Kidney (tissue), 14 donors: ENCODE measurements around the gene CIAO2B. TPM values are rescaled to one million over a fixed set of nuclear protein-coding genes. Genes with fewer than 3 reads are reported as not detected.
A peak's percentile ranks its signal among the peaks of the same experiment; 100 is the strongest.

Source experiments
- DNase-seq, 5 donors: peaks; one replicate each; pipeline ENCODE4 v3.0.0-alpha.2; 2013 to 2020
- FAIRE-seq: peaks from 2 replicates; lab custom pipeline; 2012; peaks lifted over from hg19 to GRCh38; lab: Jason Lieb, UNC
- H3K27ac ChIP-seq, 2 donors: one replicate each; pipeline ENCODE4 v1.7.0; 2013; ENCODE audit warnings: low read depth in 2 of 2, low read length in 2 of 2, inconsistent platforms in 1 of 2
- H3K27me3 ChIP-seq: one replicate; pipeline ENCODE4 v1.7.1; 2013; ENCODE audit warnings: low read length, inconsistent platforms; ENCODE audit not compliant: control insufficient read depth, insufficient read depth
- H3K36me3 ChIP-seq, 3 donors: one replicate each; pipeline versions ENCODE4 v1.7.0 to v1.7.1; 2013; ENCODE audit warnings: low read length in 3 of 3, control low read depth in 1 of 3, inconsistent platforms in 1 of 3; ENCODE audit not compliant: insufficient read depth in 3 of 3, control insufficient read depth in 2 of 3
- H3K4me1 ChIP-seq, 3 donors: one replicate each; pipeline versions ENCODE4 v1.7.0 to v1.7.1; 2013; ENCODE audit warnings: low read length in 3 of 3, inconsistent platforms in 1 of 3, low read depth in 1 of 3; ENCODE audit not compliant: control insufficient read depth in 2 of 3, insufficient read depth in 2 of 3
- H3K4me3 ChIP-seq, 3 donors: one replicate each; pipeline versions ENCODE4 v1.7.0 to v1.8.1; 2013; ENCODE audit warnings: low read length in 3 of 3, control low read depth in 1 of 3, inconsistent platforms in 1 of 3
- H3K9ac ChIP-seq, 3 donors: one replicate each; pipeline versions ENCODE4 v1.7.0 to v1.7.1; 2013; ENCODE audit warnings: low read length in 3 of 3, control low read depth in 1 of 3, inconsistent platforms in 1 of 3
- H3K9me3 ChIP-seq, 3 donors: one replicate each; pipeline versions ENCODE4 v1.7.0 to v1.7.1; 2013; ENCODE audit warnings: low read length in 3 of 3, control low read depth in 1 of 3, inconsistent platforms in 1 of 3; ENCODE audit not compliant: control insufficient read depth in 2 of 3, insufficient read depth in 1 of 3
- CTCF ChIP-seq: IDR thresholded peaks from 3 replicates; pipeline ENCODE4 v1.5.1; 2012; ENCODE audit warnings: mild to moderate bottlenecking, moderate library complexity, borderline replicate concordance; ENCODE audit not compliant: insufficient read depth; ENCODE audit errors: extremely low read depth
- intact Hi-C: fragments of 100-400 bp; cut with DNase I; formaldehyde crosslinking; loops from one replicate; pipeline ENCODE4 v1.11.1; 2022
- polyA plus RNA-seq: library from polyadenylated mRNA; stranded (reverse); fragments of 350-450 nt; fragmentation: Illumina TruSeq; extraction: RNeasy Lipid Tissue Mini Kit (QIAGEN cat#74804); gene quantifications from one replicate; pipeline ENCODE4 v1.2.3, GENCODE V29; 2014; ENCODE audit warnings: low read depth, low replicate concordance; ENCODE audit not compliant: insufficient read depth
- total RNA-seq: library from RNA; stranded (reverse); fragmentation: NEBNext Ultra II Directional; extraction: Animal tissue kit (Norgen Biotek cat#: 25700); gene quantifications from one replicate; pipeline ENCODE4 v1.2.1, GENCODE V29; 2021
- donor health status: control.
- donor health status: control.
- donor health status: control.
- donor health status: control.
- donor health status: control.
- donor health status: DM: yes; HTN: yes; CAD: no.
- donor health status: Normal renal cell carcinoma (clear cell type).

Gene CIAO2B
- total and polyA plus RNA-seq, 2 donors from 2014 or later, result 71.2 to 284 TPM

- FAIRE-seq (no peak), DNase-seq (no peak)
- H3K4me1 ChIP-seq, result peaks cover 0 to 5% (median 4%) of the 10 kb centered on the region in 3 donors
- no peaks in the 10 kb centered on the region for H3K27me3 ChIP-seq
- no peak for TF ChIP-seq CTCF
- no peaks in the 10 kb centered on the region for H3K36me3 ChIP-seq
- intact Hi-C loops, result no loop called here
- H3K9me3 ChIP-seq, result no peaks in the 10 kb centered on the region
- no peak overlapping the region for H3K9ac ChIP-seq
- no peak overlapping the region for H3K27ac ChIP-seq
- H3K4me3 ChIP-seq, result no peak overlapping the region
Observed at GRCh38 chr16:66979011-66979717, 45.0 kb upstream of the CIAO2B start.

GRCh38 chr16:66977341-66978113 is 43.3 kb upstream of the CIAO2B start:
- H3K4me1 ChIP-seq, result peaks cover 0 to 5% (median 4%) of the 10 kb centered on the region in 3 donors
- FAIRE-seq, result no peak
- H3K27ac ChIP-seq, result peak overlapping the region; percentile 13 to 67
- TF ChIP-seq CTCF, result peak; percentile 98
- DNase-seq, result peak; percentile 82 to 93 (median 87)
- H3K27me3 ChIP-seq, result no peaks in the 10 kb centered on the region
- no peak overlapping the region for H3K9ac ChIP-seq
- intact Hi-C loops, result no loop called here
- no peak overlapping the region for H3K4me3 ChIP-seq
- no peaks in the 10 kb centered on the region for H3K9me3 ChIP-seq
- H3K36me3 ChIP-seq, result no peaks in the 10 kb centered on the region

GRCh38 chr16:66976746-66977145 is 42.5 kb upstream of the CIAO2B start:
- FAIRE-seq, result no peak
- no peak for TF ChIP-seq CTCF
- Histone ChIP-seq H3K27me3 (no peaks in the 10 kb centered on the region), H3K4me3 (no peak overlapping the region), H3K36me3 (no peaks in the 10 kb centered on the region), H3K27ac (peak overlapping the region in 1 of 2 donors; percentile 13), H3K9me3 (no peaks in the 10 kb centered on the region), H3K4me1 (peaks cover 0 to 5% (median 4%) of the 10 kb centered on the region in 3 donors), H3K9ac (no peak overlapping the region)
- intact Hi-C loops, result no loop called here
- peak; percentile 30 to 70 (median 54) for DNase-seq
